Esophagus squamous epithelium (tissue), 5 donors: ENCODE results near the gene COL26A1. TPM values are rescaled to one million over a fixed set of nuclear protein-coding genes. Genes with fewer than 3 reads are reported as not detected.

Experiments
- DNase-seq: peaks from one replicate; lab custom pipeline; 2025; lab: John Stamatoyannopoulos, UW
- H3K27ac ChIP-seq, 4 donors: fragments of 200-600 bp; sonication (generic); one replicate each; pipeline ENCODE4 v1.5.1; 2016 to 2019; ENCODE audit warnings: mild to moderate bottlenecking in 1 of 4
- H3K27me3 ChIP-seq, 4 donors: fragments of 200-600 bp; sonication (generic); 1 replicate in 3 of 4; 2 replicates in 1 of 4; pipeline versions ENCODE4 v1.5.1 to v1.6.0; 2017 to 2021; ENCODE audit warnings: antibody characterized with exemption in 1 of 4
- H3K36me3 ChIP-seq, 3 donors: fragments of 200-600 bp; sonication (generic); one replicate each; pipeline ENCODE4 v1.5.1; 2016 to 2019
- H3K4me1 ChIP-seq, 3 donors: fragments of 200-600 bp; sonication (generic); one replicate each; pipeline ENCODE4 v1.5.1; 2017 to 2019
- H3K4me3 ChIP-seq, 4 donors: fragments of 200-600 bp; sonication (generic); 1 replicate in 3 of 4; 2 replicates in 1 of 4; pipeline ENCODE4 v1.5.1; 2016 to 2019; ENCODE audit warnings: mild to moderate bottlenecking in 2 of 4, moderate library complexity in 1 of 4
- H3K9me3 ChIP-seq, 3 donors: fragments of 200-600 bp; sonication (generic); one replicate each; pipeline ENCODE4 v1.5.1; 2016 to 2019
- CTCF ChIP-seq, 6 experiments: fragments of 450-650 bp in 4 of 6; fragments of 200-600 bp in 2 of 6; sonication (generic) in 2 of 6; IDR thresholded peaks; one replicate each; pipeline ENCODE4 v1.5.1; 2016 to 2019; ENCODE audit warnings: antibody characterized with exemption in 6 of 6, mild to moderate bottlenecking in 4 of 6, moderate library complexity in 4 of 6
- POLR2A ChIP-seq, 4 donors: fragments of 450-650 bp; IDR thresholded peaks; one replicate each; pipeline ENCODE4 v1.6.1; 2017; ENCODE audit warnings: antibody characterized with exemption in 4 of 4, mild to moderate bottlenecking in 4 of 4, moderate library complexity in 3 of 4
- WGBS, 2 donors: methylation state at CpG; one replicate each; pipeline ENCODE4 v1.1.5; 2018; 5-methylcytosine and 5-hydroxymethylcytosine counted together
- intact Hi-C: fragments of 100-400 bp; cut with DNase I; formaldehyde crosslinking; loops from one replicate; pipeline ENCODE4 v1.15.0; 2022
- total RNA-seq, 4 donors: library from RNA; depleted of rRNA; stranded (reverse); fragments of >200 nt; gene quantifications; one replicate each; pipeline ENCODE4 v1.1.0, GENCODE V29; 2016
- donor health status: DM: yes; HTN: yes; CAD: no.

The COL26A1 gene
- total RNA-seq, 4 donors from 2014 or later: not detected

DNA sequence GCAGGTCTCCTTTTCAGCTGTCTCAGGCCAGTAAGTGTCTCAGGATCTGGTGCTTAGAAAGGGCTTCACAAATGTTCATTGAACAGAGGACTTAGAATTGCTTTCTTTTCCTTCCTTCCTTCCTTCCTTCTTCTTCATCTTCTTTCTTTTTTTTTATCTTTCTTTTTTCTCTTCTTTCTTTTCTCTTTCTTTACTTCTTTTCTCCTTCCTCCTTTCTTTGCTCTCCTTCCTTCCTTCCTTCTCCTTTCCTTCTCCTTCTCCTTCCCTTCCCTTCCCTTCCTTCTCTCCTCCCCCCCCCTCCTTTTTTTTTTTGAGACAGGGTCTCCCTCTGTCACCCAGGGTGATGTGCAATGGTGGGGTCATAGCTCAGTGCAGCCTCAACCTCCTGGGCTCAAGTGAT is 34.6 kb downstream of the COL26A1 start:
- Histone ChIP-seq H3K36me3 (no peaks in the 10 kb centered on the region), H3K27me3 (peaks cover 0 to 84% (median 0%) of the 10 kb centered on the region in 4 donors), H3K27ac (no peak overlapping the region), H3K9me3 (no peaks in the 10 kb centered on the region), H3K4me3 (no peak overlapping the region), H3K4me1 (peaks cover 0 to 6% (median 3%) of the 10 kb centered on the region in 3 donors)
- no peak for DNase-seq
- no peak for TF ChIP-seq CTCF (IDR thresholded peaks at IDR 0.05)
- no peak for TF ChIP-seq POLR2A (IDR thresholded peaks at IDR 0.05)
- intact Hi-C loops: no loop called here

DNA sequence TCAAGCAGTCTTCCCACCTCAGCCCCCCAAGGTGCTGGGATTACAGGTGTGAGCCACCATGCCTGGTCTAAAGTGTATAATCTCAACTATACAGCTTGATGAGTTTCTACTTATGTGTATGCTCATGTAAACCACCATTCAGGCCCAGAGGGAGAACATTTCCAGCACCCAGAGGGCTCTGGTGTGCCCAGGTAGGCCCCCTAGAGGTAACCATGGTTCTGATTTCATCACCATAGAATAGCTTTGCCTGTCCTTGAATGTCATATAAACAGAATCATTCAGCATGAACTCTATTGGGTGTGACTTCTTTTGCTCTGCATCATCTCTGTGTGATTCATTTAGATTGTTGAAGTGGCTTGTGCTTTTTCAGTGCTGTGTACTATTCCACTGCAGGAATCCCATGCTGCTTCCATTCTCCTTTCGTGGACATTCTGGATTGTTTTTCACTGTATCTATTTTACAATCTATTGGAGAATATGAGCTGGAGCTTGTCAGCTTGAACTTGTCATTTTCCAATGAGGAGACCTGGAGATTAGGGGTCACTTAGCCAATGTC is 35.2 kb downstream of the COL26A1 start:
- WGBS, 2 donors: 53 to 92% methylated on average over 1 of the region's 1 CpG
- TF ChIP-seq POLR2A (IDR thresholded peaks at IDR 0.05) (no peak), CTCF (IDR thresholded peaks at IDR 0.05) (no peak)
- no peak overlapping the region for H3K27ac ChIP-seq
- H3K36me3 ChIP-seq: no peaks in the 10 kb centered on the region
- peaks cover 0 to 85% (median 0%) of the 10 kb centered on the region in 4 donors for H3K27me3 ChIP-seq
- peaks cover 0 to 9% (median 3%) of the 10 kb centered on the region in 3 donors for H3K4me1 ChIP-seq
- no peak overlapping the region for H3K4me3 ChIP-seq
- intact Hi-C loops: no loop called here
- no peaks in the 10 kb centered on the region for H3K9me3 ChIP-seq
- DNase-seq: no peak

DNA sequence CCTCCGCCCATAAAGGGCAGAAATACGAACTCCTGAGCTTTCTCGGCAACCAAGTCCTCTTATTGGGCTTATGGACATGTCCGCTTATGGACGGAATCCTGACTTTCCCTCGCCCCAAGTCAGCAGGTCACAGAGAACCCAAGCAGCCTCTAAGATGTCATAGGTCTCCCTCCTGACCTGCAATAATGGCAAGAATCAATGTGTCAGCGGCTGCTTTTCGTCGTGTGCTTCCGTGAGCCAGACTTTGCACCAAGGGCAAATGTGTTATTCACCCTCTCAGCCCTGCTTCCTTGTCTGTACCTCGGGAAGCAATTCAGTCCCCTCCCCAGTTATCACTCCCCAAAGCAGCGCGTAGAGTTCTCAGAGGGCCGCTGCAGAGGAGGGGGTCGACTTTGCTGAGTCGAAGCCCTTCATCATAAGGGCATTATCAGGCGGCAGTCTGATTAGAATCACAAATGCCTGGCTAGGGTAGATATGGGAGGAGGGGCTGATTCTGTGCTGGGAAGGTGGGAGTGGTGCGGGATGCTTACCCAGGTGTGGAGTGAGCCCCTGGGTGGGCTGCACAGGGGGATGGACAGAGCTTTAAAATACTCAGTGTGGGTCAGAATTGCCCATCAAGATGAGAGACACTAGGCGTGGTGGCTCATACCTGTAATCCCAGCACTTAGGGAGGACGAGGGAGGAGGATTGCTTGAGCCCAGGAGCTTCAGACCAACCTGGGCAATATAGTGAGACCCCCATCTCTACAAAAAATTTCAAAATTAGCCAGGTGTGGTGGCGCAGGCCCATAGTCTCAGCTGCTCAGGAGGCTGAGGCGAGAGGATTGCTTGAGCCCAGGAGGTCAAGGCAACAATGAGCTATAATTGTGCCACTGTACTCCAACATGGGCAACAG is 36.0 kb downstream of the COL26A1 start:
- WGBS, 2 donors: 84 to 85% methylated on average over 15 to 16 of the region's 22 CpGs
- intact Hi-C loops: no loop called here
- H3K4me3 ChIP-seq: no peak overlapping the region

GRCh38 chr7:101399759-101400158 is 37.1 kb downstream of the COL26A1 start:
- TF ChIP-seq POLR2A (IDR thresholded peaks at IDR 0.05) (no peak), CTCF (IDR thresholded peaks at IDR 0.05) (no peak)
- no peak overlapping the region for H3K4me3 ChIP-seq
- H3K4me1 ChIP-seq: peaks cover 0 to 9% (median 3%) of the 10 kb centered on the region in 3 donors
- no peak overlapping the region for H3K27ac ChIP-seq
- WGBS, 2 donors: 46 to 64% methylated on average over 6 of the region's 6 CpGs
- H3K27me3 ChIP-seq: peaks cover 0 to 84% (median 0%) of the 10 kb centered on the region in 4 donors
- DNase-seq: no peak
- intact Hi-C loops: no loop called here
- no peaks in the 10 kb centered on the region for H3K36me3 ChIP-seq
- H3K9me3 ChIP-seq: no peaks in the 10 kb centered on the region

More for the DNA sequence above, 36.0 kb downstream of the COL26A1 start:
- Histone ChIP-seq H3K27me3 (peaks cover 0 to 84% (median 0%) of the 10 kb centered on the region in 4 donors), H3K9me3 (no peaks in the 10 kb centered on the region), H3K27ac (no peak overlapping the region), H3K36me3 (no peaks in the 10 kb centered on the region), H3K4me1 (peaks cover 0 to 9% (median 3%) of the 10 kb centered on the region in 3 donors)
- DNase-seq: no peak
- no peak for TF ChIP-seq CTCF (IDR thresholded peaks at IDR 0.05)
- no peak for TF ChIP-seq POLR2A (IDR thresholded peaks at IDR 0.05)

DNA sequence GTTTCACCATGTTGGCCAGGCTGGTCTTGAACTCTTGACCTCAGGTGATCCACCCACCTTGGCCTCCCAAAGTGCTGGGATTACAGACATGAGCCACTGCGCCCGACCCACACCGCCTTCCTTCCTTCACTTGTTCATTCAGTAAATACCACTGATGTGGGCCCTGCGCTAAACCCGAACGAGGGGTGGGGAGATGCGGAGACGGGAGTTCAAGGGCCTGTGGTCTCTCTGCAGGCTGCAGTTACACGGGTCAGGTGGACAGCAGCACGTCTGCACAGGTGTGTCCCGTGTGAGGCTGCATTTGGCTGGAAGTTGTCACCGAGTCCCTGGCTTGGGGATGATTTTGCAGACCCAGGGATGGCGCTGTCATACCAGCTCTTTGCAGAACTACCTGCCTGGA is 38.1 kb downstream of the COL26A1 start:
- Histone ChIP-seq H3K9me3 (no peaks in the 10 kb centered on the region), H3K36me3 (no peaks in the 10 kb centered on the region), H3K4me3 (no peak overlapping the region), H3K27ac (no peak overlapping the region), H3K4me1 (peaks cover 0 to 9% (median 3%) of the 10 kb centered on the region in 3 donors), H3K27me3 (peaks cover 0 to 83% (median 0%) of the 10 kb centered on the region in 4 donors)
- no peak for DNase-seq
- 92% methylated on average over 9 to 12 of the region's 13 CpGs for WGBS, 2 donors
- TF ChIP-seq CTCF (IDR thresholded peaks at IDR 0.05): no peak
- TF ChIP-seq POLR2A (IDR thresholded peaks at IDR 0.05): no peak
- intact Hi-C loops: no loop called here
